Mesenchymal stem cell (in vitro differentiated cells and primary cell): ENCODE data around the gene SEPTIN12.
A peak's percentile ranks its signal among the peaks of the same experiment; 100 is the strongest.

Experiments
- DNase-seq: peaks from one replicate; pipeline ENCODE4 v3.0.0-alpha.2; 2013
- H2AFZ ChIP-seq: one replicate; pipeline ENCODE4 v1.6.1; 2013; ENCODE audit warnings: low read depth, mild to moderate bottlenecking, control low read depth, inconsistent platforms, low read length, moderate library complexity
- H2AK5ac ChIP-seq: 2 replicates; pipeline ENCODE4 v1.6.1; 2013; ENCODE audit warnings: low read length, moderate library complexity, mild to moderate bottlenecking, inconsistent platforms; ENCODE audit not compliant: severe bottlenecking
- H2BK120ac ChIP-seq: one replicate; pipeline ENCODE4 v1.6.1; 2013; ENCODE audit warnings: low read depth, mild to moderate bottlenecking, inconsistent platforms, low read length, moderate library complexity
- H2BK12ac ChIP-seq, 2 experiments: one replicate each; pipeline ENCODE4 v1.6.1; 2013; ENCODE audit warnings: inconsistent platforms in 2 of 2, low read length in 2 of 2, mild to moderate bottlenecking in 2 of 2, moderate library complexity in 2 of 2, control low read depth in 1 of 2
- H2BK15ac ChIP-seq: one replicate; pipeline ENCODE4 v1.6.1; 2013; ENCODE audit warnings: mild to moderate bottlenecking, low read depth, inconsistent platforms; ENCODE audit not compliant: poor library complexity, severe bottlenecking
- H2BK5ac ChIP-seq: 2 replicates; pipeline ENCODE4 v1.6.1; 2013; ENCODE audit warnings: low read depth, mild to moderate bottlenecking, low read length, control low read depth, inconsistent platforms; ENCODE audit not compliant: poor library complexity, severe bottlenecking
- H3K14ac ChIP-seq, 2 experiments: one replicate each; pipeline ENCODE4 v1.6.1; 2013; ENCODE audit warnings: inconsistent platforms in 2 of 2, low read length in 2 of 2, control low read depth in 1 of 2, mild to moderate bottlenecking in 1 of 2, moderate library complexity in 1 of 2
- H3K18ac ChIP-seq, 2 experiments: one replicate each; pipeline ENCODE4 v1.6.1; 2013; ENCODE audit warnings: inconsistent platforms in 2 of 2, low read length in 2 of 2, control low read depth in 1 of 2, low read depth in 1 of 2, mild to moderate bottlenecking in 1 of 2
- H3K23ac ChIP-seq, 2 experiments: one replicate each; pipeline ENCODE4 v1.6.1; 2013; ENCODE audit warnings: inconsistent platforms in 2 of 2, low read length in 2 of 2, mild to moderate bottlenecking in 2 of 2, moderate library complexity in 2 of 2, control low read depth in 1 of 2
- H3K27ac ChIP-seq: 2 replicates; pipeline ENCODE4 v1.5.1; 2013; ENCODE audit warnings: mild to moderate bottlenecking, moderate library complexity, low read length, control low read depth, inconsistent platforms; ENCODE audit not compliant: poor library complexity, severe bottlenecking
- H3K27me3 ChIP-seq, 2 experiments: 2 replicates each; pipeline versions ENCODE4 v1.6.1 to v1.7.0; 2013; ENCODE audit warnings: low read length in 2 of 2, mild to moderate bottlenecking in 2 of 2, moderate library complexity in 2 of 2, control low read depth in 1 of 2, inconsistent platforms in 1 of 2; ENCODE audit not compliant: control insufficient read depth in 1 of 2, insufficient read depth in 1 of 2
- H3K36me3 ChIP-seq, 2 experiments: 2 replicates each; pipeline versions ENCODE4 v1.6.1 to v1.7.0; 2013; ENCODE audit warnings: low read length in 2 of 2, control low read depth in 1 of 2, inconsistent platforms in 1 of 2, low read depth in 1 of 2, mild to moderate bottlenecking in 1 of 2; ENCODE audit not compliant: insufficient read depth in 2 of 2, control insufficient read depth in 1 of 2
- H3K4ac ChIP-seq, 2 experiments: one replicate each; pipeline ENCODE4 v1.6.1; 2013; ENCODE audit warnings: inconsistent platforms in 2 of 2, low read length in 2 of 2, mild to moderate bottlenecking in 2 of 2, moderate library complexity in 2 of 2, control low read depth in 1 of 2, low read depth in 1 of 2
- H3K4me1 ChIP-seq: 2 replicates; pipeline ENCODE4 v1.6.1; 2013; ENCODE audit warnings: low read depth, low read length, control low read depth; ENCODE audit not compliant: control insufficient read depth, insufficient read depth
- H3K4me2 ChIP-seq: 2 replicates; pipeline ENCODE4 v1.6.1; 2013; ENCODE audit warnings: low read length, mild to moderate bottlenecking, inconsistent platforms; ENCODE audit not compliant: poor library complexity, severe bottlenecking
- H3K4me3 ChIP-seq, 2 experiments: 2 replicates each; pipeline versions ENCODE4 v1.5.1 to v1.7.0; 2013; ENCODE audit warnings: low read length in 2 of 2, mild to moderate bottlenecking in 2 of 2, control low read depth in 1 of 2, low read depth in 1 of 2; ENCODE audit not compliant: insufficient read depth in 1 of 2
- H3K79me1 ChIP-seq: replicated peaks from 2 replicates; pipeline ENCODE4 v1.6.1; 2013; ENCODE audit warnings: mild to moderate bottlenecking, control low read depth, low read length, inconsistent platforms; ENCODE audit not compliant: poor library complexity, severe bottlenecking
- H3K9ac ChIP-seq: 2 replicates; pipeline ENCODE4 v1.7.0; 2013; ENCODE audit warnings: mild to moderate bottlenecking, low read length, moderate library complexity
- H3K9me3 ChIP-seq: 2 replicates; pipeline ENCODE4 v1.7.0; 2013; ENCODE audit warnings: mild to moderate bottlenecking, low read length; ENCODE audit not compliant: control insufficient read depth
- H4K8ac ChIP-seq: one replicate; pipeline ENCODE4 v1.6.1; 2013; ENCODE audit warnings: inconsistent platforms, mild to moderate bottlenecking, low read length, moderate library complexity
- H4K91ac ChIP-seq: one replicate; pipeline ENCODE4 v1.6.1; 2013; ENCODE audit warnings: mild to moderate bottlenecking, low read length, inconsistent platforms
- WGBS: methylation state at CpG from one replicate; pipeline ENCODE4 v1.1.7; 2013; ENCODE audit warnings: mixed read lengths; 5-methylcytosine and 5-hydroxymethylcytosine counted together

SEPTIN12 gene

GRCh38 chr16:4826526-4826925 is 38.4 kb upstream of the SEPTIN12 start:
- Histone ChIP-seq H2AFZ (no peak overlapping the region), H2BK5ac (no peak overlapping the region), H3K4ac (no peak overlapping the region), H3K79me1 (peaks cover 56% of the 10 kb centered on the region), H3K27me3 (no peaks in the 10 kb centered on the region), H3K4me1 (no peaks in the 10 kb centered on the region), H3K14ac (no peak overlapping the region), H3K9me3 (no peaks in the 10 kb centered on the region), H2BK15ac (no peak overlapping the region), H2AK5ac (no peak overlapping the region), H3K23ac (no peak overlapping the region), H3K36me3 (peaks cover 80 to 90% of the 10 kb centered on the region in 2 experiments), H3K18ac (no peak overlapping the region), H4K8ac (no peak overlapping the region), H3K4me2 (no peak overlapping the region), H3K9ac (no peak overlapping the region), H3K27ac (no peak overlapping the region), H3K4me3 (no peak overlapping the region), H2BK12ac (no peak overlapping the region), H2BK120ac (no peak overlapping the region), H4K91ac (no peak overlapping the region)
- DNase-seq, result no peak
- WGBS, result over 99% methylated on average over 4 of the region's 4 CpGs

DNA sequence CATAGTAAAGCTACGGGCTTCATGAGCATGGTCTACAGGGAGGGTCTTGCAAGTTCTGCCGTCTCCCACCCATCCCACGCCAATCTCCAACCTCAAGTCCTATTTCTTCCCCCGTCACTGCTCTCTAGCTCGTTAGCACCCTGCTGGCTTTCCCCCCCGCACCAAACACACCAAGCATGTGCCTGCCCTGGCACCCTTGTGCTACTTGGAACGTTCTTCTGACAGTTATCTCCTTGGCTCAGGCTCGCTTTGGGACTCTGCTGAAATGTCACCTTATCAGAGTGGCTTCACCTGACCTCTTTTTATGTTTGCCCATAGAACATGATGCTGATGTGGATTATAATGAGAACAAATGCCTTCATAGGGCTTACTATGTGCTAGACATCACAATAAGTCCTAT is 37.1 kb upstream of the SEPTIN12 start:
- Histone ChIP-seq H2BK12ac (no peak overlapping the region), H2BK5ac (no peak overlapping the region), H3K4me3 (no peak overlapping the region), H3K9ac (no peak overlapping the region), H3K18ac (no peak overlapping the region), H2BK15ac (no peak overlapping the region), H4K91ac (no peak overlapping the region), H3K36me3 (peaks cover 77 to 90% of the 10 kb centered on the region in 2 experiments), H3K27ac (no peak overlapping the region), H3K14ac (no peak overlapping the region), H3K27me3 (no peaks in the 10 kb centered on the region), H3K4ac (no peak overlapping the region), H2BK120ac (no peak overlapping the region), H3K79me1 (peaks cover 47% of the 10 kb centered on the region), H4K8ac (no peak overlapping the region), H2AK5ac (no peak overlapping the region), H3K4me2 (no peak overlapping the region), H2AFZ (no peak overlapping the region), H3K9me3 (no peaks in the 10 kb centered on the region), H3K23ac (no peak overlapping the region), H3K4me1 (no peaks in the 10 kb centered on the region)
- WGBS, result 93% methylated on average over 8 of the region's 8 CpGs
- no peak for DNase-seq

GRCh38 chr16:4820652-4821051 is 32.5 kb upstream of the SEPTIN12 start:
- Histone ChIP-seq H3K27ac (no peak overlapping the region), H2BK15ac (no peak overlapping the region), H3K4me1 (no peaks in the 10 kb centered on the region), H3K27me3 (no peaks in the 10 kb centered on the region), H3K4me2 (no peak overlapping the region), H3K4ac (no peak overlapping the region), H2AK5ac (no peak overlapping the region), H3K36me3 (peaks cover 68 to 91% of the 10 kb centered on the region in 2 experiments), H3K18ac (no peak overlapping the region), H3K9ac (no peak overlapping the region), H4K8ac (no peak overlapping the region), H2BK5ac (no peak overlapping the region), H3K4me3 (no peak overlapping the region), H2BK12ac (no peak overlapping the region), H3K79me1 (peaks cover 28% of the 10 kb centered on the region), H3K23ac (no peak overlapping the region), H3K9me3 (no peaks in the 10 kb centered on the region), H2AFZ (no peak overlapping the region), H2BK120ac (no peak overlapping the region), H4K91ac (peak overlapping the region; percentile 35), H3K14ac (no peak overlapping the region)
- 98% methylated on average over 6 of the region's 6 CpGs for WGBS
- DNase-seq, result no peak

GRCh38 chr16:4814542-4815173 is 26.5 kb upstream of the SEPTIN12 start:
- H3K18ac ChIP-seq, result no peak overlapping the region
- H3K9me3 ChIP-seq, result no peaks in the 10 kb centered on the region
- H2AK5ac ChIP-seq, result no peak overlapping the region
- WGBS, result 95% methylated on average over 16 of the region's 16 CpGs
- no peak overlapping the region for H2BK5ac ChIP-seq
- H2BK12ac ChIP-seq, result no peak overlapping the region
- no peak overlapping the region for H3K9ac ChIP-seq
- H3K27ac ChIP-seq, result no peak overlapping the region
- no peak overlapping the region for H3K14ac ChIP-seq
- H3K4ac ChIP-seq, result no peak overlapping the region
- H4K91ac ChIP-seq, result no peak overlapping the region
- H3K4me2 ChIP-seq, result no peak overlapping the region
- no peaks in the 10 kb centered on the region for H3K27me3 ChIP-seq
- no peak overlapping the region for H2BK120ac ChIP-seq
- H4K8ac ChIP-seq, result no peak overlapping the region
- peaks cover 24% of the 10 kb centered on the region for H3K79me1 ChIP-seq
- peaks cover 72 to 84% of the 10 kb centered on the region in 2 experiments for H3K36me3 ChIP-seq
- no peak overlapping the region for H2AFZ ChIP-seq
- H3K4me1 ChIP-seq, result no peaks in the 10 kb centered on the region
- H3K4me3 ChIP-seq, result no peak overlapping the region
- H2BK15ac ChIP-seq, result no peak overlapping the region
- DNase-seq, result no peak
- H3K23ac ChIP-seq, result no peak overlapping the region
